Measurements from ENCODE around the gene CCL1.
"Not testable (repeated sequence)": the region's sequence is repeated elsewhere in the genome, so short reads cannot be mapped to it uniquely, and the experiment has no call there.

The CCL1 gene

DNA sequence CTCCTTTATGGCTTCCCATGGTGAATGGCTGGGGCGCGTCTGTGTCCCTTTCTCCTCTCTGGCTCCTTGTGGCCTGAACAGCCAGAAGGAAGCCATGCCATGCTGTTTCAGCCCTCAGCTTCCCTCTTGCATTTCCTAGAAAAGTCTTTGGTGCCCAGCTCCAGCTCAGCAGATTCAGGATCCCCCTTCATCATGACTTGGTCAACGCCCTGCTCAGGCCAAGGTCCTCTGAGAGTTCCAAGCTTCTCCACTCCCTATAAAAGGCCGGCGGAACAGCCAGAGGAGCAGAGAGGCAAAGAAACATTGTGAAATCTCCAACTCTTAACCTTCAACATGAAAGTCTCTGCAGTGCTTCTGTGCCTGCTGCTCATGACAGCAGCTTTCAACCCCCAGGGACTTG lies 6.8 kb downstream of the CCL1 start, which contains the start of gene CCL13:
CCL13 (plus strand) TSS at position 287 of the 400 bp plus-strand sequence; CDS start at position 334, 47 bp downstream.
- no peak for DNase-seq

DNA sequence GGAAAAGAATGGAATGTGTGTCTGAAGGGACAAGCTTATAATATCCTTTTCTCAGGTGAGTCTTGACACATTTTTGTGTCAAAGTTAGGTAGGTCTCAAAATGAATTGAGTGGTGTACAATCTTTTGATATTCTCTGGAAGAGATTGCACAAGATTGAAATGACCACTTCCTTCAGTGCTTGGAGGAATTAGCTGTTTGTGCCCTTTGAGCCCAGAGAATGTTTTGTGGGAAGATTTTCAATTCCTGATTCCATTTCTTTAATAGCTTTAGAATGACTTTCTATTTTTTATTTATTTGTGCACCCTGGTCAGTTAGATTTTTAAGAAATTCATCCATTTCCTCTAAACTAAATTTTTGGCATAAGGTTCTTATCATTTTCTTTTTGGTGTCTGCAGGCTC lies 8.4 kb downstream of the CCL1 start:
- DNase-seq: no peak

DNA sequence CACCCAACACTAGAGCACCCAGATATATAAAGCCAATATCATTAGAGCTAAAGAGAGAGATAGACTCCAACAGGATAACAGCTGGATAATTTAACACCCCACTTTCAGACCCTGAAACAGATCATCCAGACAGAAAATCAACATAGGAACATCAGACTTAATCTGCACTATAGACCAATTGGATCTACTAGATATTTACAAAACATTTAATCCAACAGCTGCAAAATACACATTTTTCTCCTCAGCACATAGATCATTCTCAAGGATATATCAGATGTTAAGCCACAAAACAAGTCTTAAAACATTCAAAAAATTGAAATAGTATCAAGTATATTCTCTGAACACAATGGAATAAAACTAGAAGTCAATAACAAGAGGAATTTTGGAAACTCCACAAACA lies 10.8 kb downstream of the CCL1 start:
- DNase-seq: no peak

DNA sequence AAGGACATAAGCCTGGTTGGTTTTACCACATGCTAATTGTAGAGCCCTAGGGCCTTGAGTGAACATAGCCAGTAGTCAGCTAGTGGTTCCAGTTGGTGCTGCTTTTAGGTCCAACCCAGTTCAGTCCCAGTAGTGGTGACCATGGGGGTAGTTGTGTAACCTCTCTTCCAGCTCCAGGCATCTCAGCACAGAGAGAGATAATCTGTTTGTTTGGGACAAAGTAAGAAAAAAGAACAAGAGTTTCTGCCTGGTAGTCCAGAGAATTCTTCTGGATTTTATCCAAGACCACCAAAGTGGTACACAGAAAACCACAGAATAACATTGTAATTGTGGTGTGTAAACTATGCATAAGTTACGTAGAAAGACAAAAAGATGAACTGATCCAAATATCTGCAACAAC lies 11.9 kb downstream of the CCL1 start:
- no peak for DNase-seq

DNA sequence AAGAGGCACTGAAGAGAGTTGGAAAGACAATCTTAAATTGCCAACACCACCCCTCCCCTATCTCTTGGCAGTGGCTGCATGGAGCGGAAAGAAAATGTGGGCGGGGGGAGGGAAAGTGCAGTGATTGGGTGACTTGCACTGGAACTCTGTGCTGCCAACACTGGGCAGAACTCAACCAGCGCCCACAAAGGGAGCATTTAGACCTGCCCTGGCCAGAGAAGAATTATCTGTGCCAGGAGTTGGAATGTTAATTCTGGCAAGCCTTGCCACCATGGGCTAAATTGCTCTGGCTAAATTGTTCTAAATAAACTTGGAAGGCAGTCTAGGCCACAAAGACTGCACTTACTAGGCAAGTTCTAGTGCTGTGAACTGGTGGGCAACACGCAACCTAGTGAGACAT lies 13.3 kb downstream of the CCL1 start:
- DNase-seq: no peak

DNA sequence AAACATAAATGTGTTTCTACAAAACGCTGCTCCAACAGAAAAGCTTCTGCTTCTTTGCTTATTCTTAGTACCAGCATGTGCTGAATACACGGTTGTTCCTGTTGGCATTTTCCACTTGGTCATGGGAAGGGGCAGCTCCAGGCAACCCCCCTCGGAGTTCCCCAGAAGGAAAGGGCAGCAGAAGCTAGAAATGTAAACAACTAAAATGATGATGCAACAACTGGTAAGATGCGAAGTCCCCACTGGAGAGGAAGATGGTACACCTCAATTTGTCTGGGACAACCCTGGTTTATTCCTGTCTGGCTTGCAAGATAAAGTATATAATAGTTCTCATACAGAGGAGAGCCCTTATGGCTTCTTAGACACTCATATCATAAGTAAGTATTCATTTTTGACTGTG lies 16.0 kb downstream of the CCL1 start:
- no peak for DNase-seq

DNA sequence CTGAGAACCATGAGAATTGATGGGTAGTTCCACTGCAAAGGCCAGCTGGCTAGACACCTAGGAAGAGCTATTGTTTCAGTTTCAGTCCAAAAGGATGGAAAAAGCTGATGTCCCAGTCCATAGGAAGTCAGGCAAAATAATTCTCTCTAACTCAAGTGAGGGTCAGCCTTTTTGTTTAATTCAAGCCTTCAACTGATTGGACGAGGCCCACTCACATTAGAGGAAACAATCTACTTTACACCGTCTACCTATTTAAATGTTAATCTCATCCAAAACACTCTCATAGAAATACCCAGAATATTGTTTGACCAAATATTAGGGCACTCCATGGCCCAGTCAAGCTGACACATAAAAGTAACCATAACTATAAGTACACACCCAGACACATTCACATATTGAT lies 21.1 kb downstream of the CCL1 start:
- DNase-seq: no peak

DNA sequence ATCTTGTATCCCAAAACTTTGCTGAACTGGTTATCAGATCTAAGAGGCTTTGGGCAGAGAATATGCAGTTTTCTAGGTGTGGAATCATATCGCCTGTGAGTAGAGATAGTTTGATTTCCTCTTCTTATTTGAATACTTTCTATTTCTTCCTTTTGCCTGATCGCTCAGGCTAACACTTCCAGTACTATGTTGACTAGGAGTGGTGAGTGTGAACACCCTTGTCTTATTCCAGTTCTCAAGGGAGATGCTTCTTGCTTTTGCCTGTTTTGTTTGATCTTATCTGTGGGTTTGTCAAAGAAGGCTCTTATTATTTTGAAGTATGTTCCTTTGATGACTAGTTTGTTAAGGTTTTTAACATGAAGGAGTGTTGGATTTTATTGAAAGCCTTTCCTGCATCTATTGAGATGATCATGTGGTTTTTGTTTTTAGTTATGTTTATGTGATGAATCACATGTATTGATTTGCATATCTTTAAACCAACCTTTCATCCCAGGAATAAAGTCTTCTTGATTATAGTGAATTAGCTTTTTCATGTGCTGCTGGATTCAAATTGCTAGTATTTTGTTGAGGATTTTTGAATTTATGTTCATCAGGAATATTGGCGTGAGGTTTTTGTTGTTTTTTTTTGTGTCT lies 23.8 kb downstream of the CCL1 start:
- DNase-seq: no peak

DNA sequence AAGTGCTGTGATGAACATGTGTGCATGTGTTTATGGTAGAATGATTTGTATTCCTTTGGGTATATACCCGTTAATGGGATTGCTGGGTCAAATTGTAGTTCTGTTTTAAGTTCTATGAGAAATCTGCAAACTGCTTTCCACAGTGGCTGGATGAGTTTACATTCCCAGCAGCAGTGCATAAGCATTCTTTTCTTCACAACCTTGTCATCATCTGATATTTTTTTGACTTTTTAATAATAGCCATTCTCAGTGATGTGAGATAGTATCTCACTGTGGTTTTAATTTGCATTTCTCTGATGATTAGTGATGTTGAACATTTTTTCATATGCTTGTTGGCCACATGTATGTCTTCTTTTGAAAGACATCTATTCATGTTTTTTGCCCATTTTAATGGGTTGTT lies 25.3 kb downstream of the CCL1 start:
- DNase-seq: no peak

DNA sequence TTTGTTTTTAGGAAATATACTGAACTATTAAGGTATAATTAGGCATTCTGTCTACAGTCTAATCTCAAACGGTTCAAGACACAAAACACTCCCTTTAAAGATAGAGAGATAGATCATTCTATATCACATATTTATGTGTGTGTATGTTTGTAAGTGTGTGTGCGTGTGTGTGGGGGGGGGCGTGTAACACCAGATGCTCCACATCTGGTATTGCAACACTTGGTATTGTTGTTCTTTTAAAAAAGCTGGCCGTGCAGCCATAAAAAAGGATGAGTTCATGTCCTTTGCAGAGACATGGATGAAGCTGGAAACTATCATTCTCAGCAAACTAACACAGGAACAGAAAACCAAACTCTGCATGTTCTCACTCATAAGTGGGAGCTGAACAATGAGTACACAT lies 35.5 kb downstream of the CCL1 start:
- not testable (repeated sequence) for DNase-seq

DNA sequence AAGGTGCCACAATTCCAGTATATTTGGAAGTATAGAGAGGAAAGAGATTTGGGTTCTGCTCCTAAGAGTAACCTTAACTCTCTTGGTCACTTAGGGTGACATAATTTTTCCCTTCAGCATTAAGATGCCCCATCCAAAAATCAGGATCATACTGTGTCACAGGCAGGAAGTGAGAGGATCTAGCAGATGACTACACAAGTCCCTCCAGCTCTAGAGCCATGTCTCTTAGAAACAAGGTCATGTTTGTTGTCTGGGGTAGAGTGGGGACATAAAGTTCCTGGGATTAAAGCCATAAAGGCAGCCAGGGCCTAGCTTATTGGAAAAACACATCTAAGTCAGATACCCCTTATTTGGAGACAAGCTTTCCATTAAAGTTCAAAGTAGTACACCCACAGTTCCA lies 41.1 kb downstream of the CCL1 start:
- DNase-seq: no peak

DNA sequence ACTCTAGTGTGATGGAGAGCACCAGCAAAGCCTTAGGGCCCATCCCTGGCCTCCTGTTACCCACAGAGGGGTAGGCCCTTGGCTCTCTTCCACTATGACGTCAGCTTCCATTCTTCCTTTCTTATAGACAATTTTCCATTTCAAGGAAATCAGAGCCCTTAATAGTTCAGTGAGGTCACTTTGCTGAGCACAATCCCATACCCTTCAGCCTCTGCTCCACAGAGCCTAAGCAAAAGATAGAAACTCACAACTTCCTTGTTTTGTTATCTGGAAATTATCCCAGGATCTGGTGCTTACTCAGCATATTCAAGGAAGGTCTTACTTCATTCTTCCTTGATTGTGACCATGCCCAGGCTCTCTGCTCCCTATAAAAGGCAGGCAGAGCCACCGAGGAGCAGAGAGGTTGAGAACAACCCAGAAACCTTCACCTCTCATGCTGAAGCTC lies 44.0 kb downstream of the CCL1 start, which contains the start of gene CCL8:
CCL8 (plus strand) TSS at position 397 of the 445 bp plus-strand sequence. CDS start 67 bp downstream, outside the sequence.
- DNase-seq: no peak

DNA sequence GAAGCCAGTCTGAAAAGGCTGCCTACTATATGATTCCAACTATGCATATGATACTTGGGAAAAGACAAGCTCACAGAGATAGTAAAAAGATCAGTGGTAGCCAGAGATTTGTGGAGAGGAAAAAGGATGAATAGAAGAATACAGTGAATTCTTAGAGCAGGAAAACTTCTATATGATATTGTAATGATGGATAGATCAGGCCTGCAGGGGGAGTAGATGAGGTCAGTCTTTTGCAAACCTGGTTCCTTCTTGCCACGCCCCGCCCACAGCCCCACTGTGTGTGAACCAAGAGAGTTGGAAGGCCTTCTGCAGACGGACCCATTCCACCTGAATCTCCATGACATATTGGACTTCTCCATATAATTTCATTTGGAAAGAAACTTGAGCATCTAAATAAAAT lies 44.6 kb downstream of the CCL1 start:
- DNase-seq: no peak

DNA sequence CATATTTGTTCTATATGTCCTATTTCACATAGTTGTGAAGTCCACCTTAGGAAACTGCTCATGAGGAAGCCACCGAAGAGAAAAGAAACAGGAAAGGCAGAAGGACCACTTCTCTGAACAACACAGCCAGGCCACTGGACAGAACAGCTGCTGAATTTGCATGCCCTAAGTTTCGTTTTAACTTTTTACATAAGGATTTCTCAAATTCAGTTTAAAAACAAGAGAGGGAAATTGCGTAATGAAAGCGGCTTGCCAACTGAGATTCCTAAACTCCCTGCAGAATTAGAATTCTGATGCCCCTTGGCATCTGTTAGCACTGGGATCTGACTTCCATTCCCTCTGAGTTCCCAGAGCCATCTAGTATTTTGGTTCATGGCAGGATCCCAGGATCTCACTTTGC lies 48.8 kb downstream of the CCL1 start:
- DNase-seq: no peak

DNA sequence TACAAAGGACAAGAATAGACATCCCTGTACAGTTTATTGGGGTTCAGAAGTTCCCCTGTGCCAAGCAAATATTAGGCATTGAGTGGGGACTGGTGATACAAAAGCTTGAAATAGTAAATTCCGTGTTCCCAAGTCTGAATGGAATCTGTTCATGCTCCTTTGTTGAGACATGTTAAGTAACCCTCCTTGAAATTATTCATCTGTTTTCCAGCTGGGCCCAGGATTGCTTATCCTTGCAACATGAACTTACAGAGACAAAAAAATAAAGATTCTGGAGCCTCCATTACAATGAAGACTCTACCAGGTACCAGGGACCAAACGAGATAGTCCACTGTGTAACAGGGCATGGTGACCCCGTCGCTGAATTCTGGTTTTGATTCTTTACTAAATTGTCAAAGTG lies 49.9 kb downstream of the CCL1 start:
- no peak for DNase-seq

DNA sequence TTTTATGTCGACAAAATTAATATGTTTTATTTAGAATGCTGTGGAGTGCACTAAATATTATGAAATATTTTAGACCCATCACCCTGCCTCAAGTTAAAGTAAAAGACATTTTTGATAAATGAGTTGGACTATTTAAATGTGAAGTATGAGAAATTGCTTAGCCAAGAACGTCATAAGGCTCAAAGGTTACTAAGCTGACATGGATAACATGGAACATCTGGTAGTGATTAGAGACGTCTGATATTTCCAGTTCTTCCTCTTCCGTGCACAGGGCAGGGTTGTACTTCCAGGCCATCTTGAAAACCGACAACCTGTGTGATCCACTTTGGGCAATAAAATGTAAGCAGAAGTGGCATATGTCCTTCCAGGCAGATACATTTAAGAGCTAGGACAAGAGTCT lies 51.0 kb downstream of the CCL1 start:
- DNase-seq: no peak

DNA sequence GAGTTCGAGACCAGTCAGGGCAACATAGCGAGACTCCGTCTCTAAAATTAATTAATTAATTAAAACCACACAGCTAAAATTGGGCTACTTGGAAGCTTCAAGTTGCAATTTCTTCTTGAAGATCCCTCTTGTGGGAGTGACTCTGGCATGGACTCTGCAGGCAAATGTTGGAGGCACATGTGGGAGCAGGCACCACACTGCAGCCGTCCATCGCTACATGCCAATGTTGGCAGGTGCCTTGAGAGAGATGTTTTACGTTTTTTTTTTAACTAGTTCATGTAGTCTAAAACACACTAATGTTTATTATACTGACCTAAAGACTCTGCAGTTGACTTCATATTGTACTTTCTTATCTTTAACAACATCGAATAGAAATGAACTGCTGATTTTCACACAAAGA lies 51.7 kb downstream of the CCL1 start:
- DNase-seq: no peak

All from NCI-H524 treated with DMSO at 0.1 percent for 48 hours (cell line).